Measurements from ENCODE around the gene TXNDC16. TPM values are rescaled to one million over a fixed set of nuclear protein-coding genes. Genes with fewer than 3 reads are reported as not detected.
"Not testable (repeated sequence)": the region's sequence is repeated elsewhere in the genome, so short reads cannot be mapped to it uniquely, and the experiment has no call there.

TXNDC16 gene
- polyA plus RNA-seq, 1 donor (not counting 4 experiments of a cell fraction or from before 2014, with no cell fraction given): 1.9 TPM

DNA sequence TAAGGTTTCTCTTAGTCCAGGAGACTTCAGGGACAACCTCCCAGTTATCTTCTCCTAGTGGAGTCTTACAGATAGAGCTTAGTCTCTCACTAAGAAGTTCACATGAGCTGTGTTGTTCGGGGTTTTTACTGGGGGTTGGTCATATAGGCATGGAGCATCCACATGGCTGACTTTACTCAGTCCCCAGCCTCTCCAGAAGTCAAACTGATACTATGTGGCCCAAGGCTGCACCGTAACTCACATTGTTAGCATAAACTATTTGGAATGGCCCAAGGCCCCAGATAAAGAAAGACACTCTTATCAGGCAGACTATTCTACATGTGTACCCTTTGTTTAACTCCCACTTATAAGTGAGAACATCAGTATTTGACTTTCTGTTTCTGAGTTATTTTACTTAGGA, 23.6 kb upstream of the TXNDC16 start:
- no peak overlapping the region for H2AFZ ChIP-seq (ENCODE audit: control insufficient read depth, low read length)
- dilution Hi-C loops (cut with MboI; ENCODE audit: extremely low pct_ligation_motif_present, low sequenced_read_pairs): no loop called here
- H3K9me1 ChIP-seq (ENCODE audit: control insufficient read depth, extremely low read depth, insufficient read depth, low read length): no peaks in the 10 kb centered on the region
- no peak for FAIRE-seq
- no peak overlapping the region for H3K4me3 ChIP-seq (ENCODE audit: control insufficient read depth in 2 of 3, extremely low read depth in 1 of 3, insufficient read depth in 2 of 3, low read depth in 1 of 3, low read length in 3 of 3)
- no peak overlapping the region for H3K9ac ChIP-seq (ENCODE audit: control insufficient read depth, extremely low read depth, insufficient read depth, low read length)
- no peaks in the 10 kb centered on the region for H3K9me3 ChIP-seq (ENCODE audit: control insufficient read depth, low read depth, low read length)
- H3K4me2 ChIP-seq (ENCODE audit: control insufficient read depth, extremely low read depth, insufficient read depth, low read depth, low read length): no peak overlapping the region
- no peaks in the 10 kb centered on the region for H3K4me1 ChIP-seq (ENCODE audit: control insufficient read depth, extremely low read depth, insufficient read depth, low read length)
- no peaks in the 10 kb centered on the region for H3K36me3 ChIP-seq (ENCODE audit: control insufficient read depth in 2 of 2, extremely low read depth in 1 of 2, insufficient read depth in 2 of 2, low read length in 2 of 2)
- H3K27ac ChIP-seq (ENCODE audit: control insufficient read depth, insufficient read depth, low read length): no peak overlapping the region
- H3K79me2 ChIP-seq (ENCODE audit: control insufficient read depth, insufficient read depth, low read length): no peaks in the 10 kb centered on the region
- no peak for TF ChIP-seq EZH2 (IDR thresholded peaks at IDR 0.05; ENCODE audit: low read length)
- TF ChIP-seq, protein P1, sequence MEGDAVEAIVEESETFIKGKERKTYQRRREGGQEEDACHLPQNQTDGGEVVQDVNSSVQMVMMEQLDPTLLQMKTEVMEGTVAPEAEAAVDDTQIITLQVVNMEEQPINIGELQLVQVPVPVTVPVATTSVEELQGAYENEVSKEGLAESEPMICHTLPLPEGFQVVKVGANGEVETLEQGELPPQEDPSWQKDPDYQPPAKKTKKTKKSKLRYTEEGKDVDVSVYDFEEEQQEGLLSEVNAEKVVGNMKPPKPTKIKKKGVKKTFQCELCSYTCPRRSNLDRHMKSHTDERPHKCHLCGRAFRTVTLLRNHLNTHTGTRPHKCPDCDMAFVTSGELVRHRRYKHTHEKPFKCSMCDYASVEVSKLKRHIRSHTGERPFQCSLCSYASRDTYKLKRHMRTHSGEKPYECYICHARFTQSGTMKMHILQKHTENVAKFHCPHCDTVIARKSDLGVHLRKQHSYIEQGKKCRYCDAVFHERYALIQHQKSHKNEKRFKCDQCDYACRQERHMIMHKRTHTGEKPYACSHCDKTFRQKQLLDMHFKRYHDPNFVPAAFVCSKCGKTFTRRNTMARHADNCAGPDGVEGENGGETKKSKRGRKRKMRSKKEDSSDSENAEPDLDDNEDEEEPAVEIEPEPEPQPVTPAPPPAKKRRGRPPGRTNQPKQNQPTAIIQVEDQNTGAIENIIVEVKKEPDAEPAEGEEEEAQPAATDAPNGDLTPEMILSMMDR (optimal IDR thresholded peaks at IDR 0.05 in 1 of 3, IDR thresholded peaks at IDR 0.05 in 1 of 3, conservative IDR thresholded peaks at IDR 0.05 in 1 of 3; ENCODE audit: extremely low read depth in 1 of 3, insufficient read depth in 2 of 3, low read length in 3 of 3): no peak
- no peaks in the 10 kb centered on the region for H4K20me1 ChIP-seq (ENCODE audit: control insufficient read depth, extremely low read depth, insufficient read depth, low read length)
- no peak for DNase-seq (ENCODE audit: low read depth, low spot score)
- H3K27me3 ChIP-seq (ENCODE audit: control insufficient read depth, extremely low read depth, insufficient read depth, low read length): no peaks in the 10 kb centered on the region

DNA sequence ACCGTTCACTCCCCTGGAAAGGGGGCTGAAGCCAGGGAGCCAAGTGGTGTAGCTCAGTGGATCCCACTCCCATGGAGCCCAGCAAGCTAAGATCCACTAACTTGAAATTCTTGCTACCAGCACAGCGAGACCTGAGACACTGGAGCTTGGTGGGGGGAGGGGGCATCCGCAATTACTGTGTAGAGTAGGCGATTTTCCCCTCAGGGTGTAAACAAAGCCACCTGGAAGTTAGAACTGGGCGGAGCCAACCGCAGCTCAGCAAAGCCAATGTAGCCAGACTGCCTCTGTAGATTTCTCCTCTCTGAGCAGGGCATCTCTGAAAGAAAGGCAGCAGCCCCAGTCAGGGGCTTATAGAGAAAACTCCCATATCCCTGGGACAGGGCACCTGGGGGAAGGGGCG, 16.1 kb upstream of the TXNDC16 start:
- H3K27me3 ChIP-seq (ENCODE audit: control insufficient read depth, extremely low read depth, insufficient read depth, low read length); dilution Hi-C loops (cut with MboI; ENCODE audit: extremely low pct_ligation_motif_present, low sequenced_read_pairs): not testable (repeated sequence)

DNA sequence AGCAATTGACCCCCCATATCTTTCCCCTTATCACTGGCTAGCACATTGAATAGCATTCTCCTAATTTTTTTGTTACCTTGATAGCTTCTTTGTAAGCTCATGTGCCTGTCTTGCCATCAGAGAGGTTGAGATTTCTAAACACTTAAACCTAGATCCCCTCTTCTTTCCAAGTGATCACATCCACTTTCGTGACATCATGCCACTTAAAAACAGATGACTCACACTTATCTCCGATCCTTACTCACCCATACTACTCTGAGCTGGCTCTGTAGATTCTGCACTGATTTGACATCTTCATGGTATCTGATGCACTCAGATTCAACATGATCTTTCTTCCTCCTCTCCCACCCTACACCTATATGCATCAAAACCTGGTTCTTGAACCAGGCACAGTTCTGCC, 10.8 kb upstream of the TXNDC16 start:
- no peak for TF ChIP-seq EZH2 (IDR thresholded peaks at IDR 0.05; ENCODE audit: low read length)
- TF ChIP-seq, protein P1 (optimal IDR thresholded peaks at IDR 0.05 in 1 of 3, IDR thresholded peaks at IDR 0.05 in 1 of 3, conservative IDR thresholded peaks at IDR 0.05 in 1 of 3; ENCODE audit: extremely low read depth in 1 of 3, insufficient read depth in 2 of 3, low read length in 3 of 3): no peak
- Histone ChIP-seq H4K20me1 (ENCODE audit: control insufficient read depth, extremely low read depth, insufficient read depth, low read length) (no peaks in the 10 kb centered on the region), H3K27ac (ENCODE audit: control insufficient read depth, insufficient read depth, low read length) (no peak overlapping the region), H3K9me3 (ENCODE audit: control insufficient read depth, low read depth, low read length) (no peaks in the 10 kb centered on the region), H3K4me3 (ENCODE audit: control insufficient read depth in 2 of 3, extremely low read depth in 1 of 3, insufficient read depth in 2 of 3, low read depth in 1 of 3, low read length in 3 of 3) (no peak overlapping the region), H3K9me1 (ENCODE audit: control insufficient read depth, extremely low read depth, insufficient read depth, low read length) (no peaks in the 10 kb centered on the region), H2AFZ (ENCODE audit: control insufficient read depth, low read length) (no peak overlapping the region), H3K79me2 (ENCODE audit: control insufficient read depth, insufficient read depth, low read length) (no peaks in the 10 kb centered on the region), H3K27me3 (ENCODE audit: control insufficient read depth, extremely low read depth, insufficient read depth, low read length) (no peaks in the 10 kb centered on the region), H3K36me3 (ENCODE audit: control insufficient read depth in 2 of 2, extremely low read depth in 1 of 2, insufficient read depth in 2 of 2, low read length in 2 of 2) (no peaks in the 10 kb centered on the region), H3K9ac (ENCODE audit: control insufficient read depth, extremely low read depth, insufficient read depth, low read length) (no peak overlapping the region), H3K4me1 (ENCODE audit: control insufficient read depth, extremely low read depth, insufficient read depth, low read length) (no peaks in the 10 kb centered on the region), H3K4me2 (ENCODE audit: control insufficient read depth, extremely low read depth, insufficient read depth, low read depth, low read length) (no peak overlapping the region)
- dilution Hi-C loops (cut with MboI; ENCODE audit: extremely low pct_ligation_motif_present, low sequenced_read_pairs): no loop called here
- FAIRE-seq (no peak), DNase-seq (ENCODE audit: low read depth, low spot score) (no peak)

More for the DNA sequence above, 16.1 kb upstream of the TXNDC16 start:
- H3K36me3 ChIP-seq (ENCODE audit: control insufficient read depth in 2 of 2, extremely low read depth in 1 of 2, insufficient read depth in 2 of 2, low read length in 2 of 2); H3K4me1 ChIP-seq (ENCODE audit: control insufficient read depth, extremely low read depth, insufficient read depth, low read length); H3K79me2 ChIP-seq (ENCODE audit: control insufficient read depth, insufficient read depth, low read length); H2AFZ ChIP-seq (ENCODE audit: control insufficient read depth, low read length); H3K9ac ChIP-seq (ENCODE audit: control insufficient read depth, extremely low read depth, insufficient read depth, low read length); H3K4me2 ChIP-seq (ENCODE audit: control insufficient read depth, extremely low read depth, insufficient read depth, low read depth, low read length); H3K9me1 ChIP-seq (ENCODE audit: control insufficient read depth, extremely low read depth, insufficient read depth, low read length); H3K27ac ChIP-seq (ENCODE audit: control insufficient read depth, insufficient read depth, low read length); DNase-seq (ENCODE audit: low read depth, low spot score); H4K20me1 ChIP-seq (ENCODE audit: control insufficient read depth, extremely low read depth, insufficient read depth, low read length); H3K4me3 ChIP-seq (ENCODE audit: control insufficient read depth in 2 of 3, extremely low read depth in 1 of 3, insufficient read depth in 2 of 3, low read depth in 1 of 3, low read length in 3 of 3); FAIRE-seq; H3K9me3 ChIP-seq (ENCODE audit: control insufficient read depth, low read depth, low read length): not testable (repeated sequence)

Data from keratinocyte (primary cell).